Body of pancreas (tissue), 4 donors: Measurements from ENCODE around the gene RNF187. TPM values are rescaled to one million over a fixed set of nuclear protein-coding genes. Genes with fewer than 3 reads are reported as not detected.

Source experiments
- ATAC-seq: fragments of 150-250 bp; one replicate; pipeline ENCODE4 v1.9.1; 2016
- DNase-seq, 4 donors: peaks; one replicate each; pipeline ENCODE4 v3.0.0-alpha.2; 2019
- H3K27ac ChIP-seq, 4 donors: fragments of 200-600 bp; sonication (generic); 1 replicate in 3 of 4; 2 replicates in 1 of 4; pipeline versions ENCODE4 v1.5.1 to v1.6.1; 2016 to 2019; ENCODE audit warnings: mild to moderate bottlenecking in 1 of 4, mixed read lengths in 1 of 4, moderate library complexity in 1 of 4
- H3K27me3 ChIP-seq, 2 donors: fragments of 200-600 bp; sonication (generic); one replicate each; pipeline ENCODE4 v1.6.0; 2016; ENCODE audit warnings: mild to moderate bottlenecking in 1 of 2
- H3K36me3 ChIP-seq, 2 donors: fragments of 200-600 bp; sonication (generic); replicated peaks in 1 of 2; 2 replicates each; pipeline ENCODE4 v1.5.1; 2016; ENCODE audit warnings: low read depth in 2 of 2; ENCODE audit not compliant: insufficient read depth in 1 of 2
- H3K4me1 ChIP-seq: fragments of 200-600 bp; sonication (generic); one replicate; pipeline ENCODE4 v1.6.0; 2016
- H3K4me3 ChIP-seq, 2 donors: fragments of 200-600 bp; sonication (generic); 1 replicate in 1 of 2; 2 replicates in 1 of 2; pipeline ENCODE4 v1.5.1; 2016 to 2019
- H3K9me3 ChIP-seq, 3 donors: fragments of 200-600 bp; sonication (generic); 1 replicate in 2 of 3; 2 replicates in 1 of 3; pipeline ENCODE4 v1.5.1; 2016
- POLR2A ChIP-seq, 3 donors: fragments of 450-650 bp; IDR thresholded peaks; one replicate each; pipeline ENCODE4 v1.6.1; 2016; ENCODE audit warnings: antibody characterized with exemption in 3 of 3, mild to moderate bottlenecking in 2 of 3
- WGBS, 2 donors: methylation state at CpG; one replicate each; pipeline ENCODE4 v1.1.5; 2017; 5-methylcytosine and 5-hydroxymethylcytosine counted together
- intact Hi-C: fragments of 100-400 bp; cut with DNase I; formaldehyde crosslinking; loops from one replicate; pipeline ENCODE4 v1.15.1; 2023
- total RNA-seq, 2 donors: library from RNA; depleted of rRNA; stranded (reverse); fragments of >200 nt; gene quantifications; one replicate each; pipeline ENCODE4 v1.1.0, GENCODE V29; 2016
- TF ChIP-seq, protein P1 (sequence below), 7 experiments: fragments of 450-650 bp in 4 of 7; fragments of 200-600 bp in 3 of 7; sonication (generic) in 3 of 7; IDR thresholded peaks; one replicate each; pipeline ENCODE4 v1.5.1; 2016 to 2019; ENCODE audit warnings: antibody characterized with exemption in 7 of 7

Gene RNF187
- total RNA-seq, 2 donors from 2014 or later = 20.0 to 35.9 TPM

DNA sequence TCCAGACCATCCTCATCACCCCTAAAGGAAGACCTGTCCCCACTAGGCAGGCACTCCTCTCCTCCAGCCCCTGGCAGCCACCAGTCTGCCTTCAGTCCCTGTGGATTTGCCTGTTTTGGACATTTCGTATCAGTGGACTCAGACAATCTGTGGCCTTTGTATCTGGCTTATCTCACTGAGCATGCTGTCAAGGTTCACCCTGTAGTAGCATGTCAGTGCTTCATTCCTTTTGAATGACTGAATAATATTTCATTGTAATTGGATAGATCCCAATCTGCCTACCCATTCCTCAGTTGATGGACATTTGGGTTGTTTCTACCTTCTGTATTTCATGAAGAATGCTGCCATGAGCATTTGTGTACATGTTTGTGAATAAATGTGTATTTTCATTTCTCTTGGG, 32.9 kb upstream of the RNF187 start:
- H3K9me3 ChIP-seq = no peaks in the 10 kb centered on the region
- ATAC-seq (no peak), DNase-seq (no peak)
- no peak overlapping the region for H3K4me3 ChIP-seq
- intact Hi-C loops = no loop called here
- TF ChIP-seq, protein P1, sequence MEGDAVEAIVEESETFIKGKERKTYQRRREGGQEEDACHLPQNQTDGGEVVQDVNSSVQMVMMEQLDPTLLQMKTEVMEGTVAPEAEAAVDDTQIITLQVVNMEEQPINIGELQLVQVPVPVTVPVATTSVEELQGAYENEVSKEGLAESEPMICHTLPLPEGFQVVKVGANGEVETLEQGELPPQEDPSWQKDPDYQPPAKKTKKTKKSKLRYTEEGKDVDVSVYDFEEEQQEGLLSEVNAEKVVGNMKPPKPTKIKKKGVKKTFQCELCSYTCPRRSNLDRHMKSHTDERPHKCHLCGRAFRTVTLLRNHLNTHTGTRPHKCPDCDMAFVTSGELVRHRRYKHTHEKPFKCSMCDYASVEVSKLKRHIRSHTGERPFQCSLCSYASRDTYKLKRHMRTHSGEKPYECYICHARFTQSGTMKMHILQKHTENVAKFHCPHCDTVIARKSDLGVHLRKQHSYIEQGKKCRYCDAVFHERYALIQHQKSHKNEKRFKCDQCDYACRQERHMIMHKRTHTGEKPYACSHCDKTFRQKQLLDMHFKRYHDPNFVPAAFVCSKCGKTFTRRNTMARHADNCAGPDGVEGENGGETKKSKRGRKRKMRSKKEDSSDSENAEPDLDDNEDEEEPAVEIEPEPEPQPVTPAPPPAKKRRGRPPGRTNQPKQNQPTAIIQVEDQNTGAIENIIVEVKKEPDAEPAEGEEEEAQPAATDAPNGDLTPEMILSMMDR (IDR thresholded peaks at IDR 0.05) = no peak
- TF ChIP-seq POLR2A (IDR thresholded peaks at IDR 0.05) = no peak
- 85 to 89% methylated on average over 1 of the region's 1 CpG for WGBS, 2 donors
- no peaks in the 10 kb centered on the region for H3K27me3 ChIP-seq
- H3K36me3 ChIP-seq = no peaks in the 10 kb centered on the region
- H3K4me1 ChIP-seq = peaks cover 26% of the 10 kb centered on the region
- no peak overlapping the region for H3K27ac ChIP-seq

DNA sequence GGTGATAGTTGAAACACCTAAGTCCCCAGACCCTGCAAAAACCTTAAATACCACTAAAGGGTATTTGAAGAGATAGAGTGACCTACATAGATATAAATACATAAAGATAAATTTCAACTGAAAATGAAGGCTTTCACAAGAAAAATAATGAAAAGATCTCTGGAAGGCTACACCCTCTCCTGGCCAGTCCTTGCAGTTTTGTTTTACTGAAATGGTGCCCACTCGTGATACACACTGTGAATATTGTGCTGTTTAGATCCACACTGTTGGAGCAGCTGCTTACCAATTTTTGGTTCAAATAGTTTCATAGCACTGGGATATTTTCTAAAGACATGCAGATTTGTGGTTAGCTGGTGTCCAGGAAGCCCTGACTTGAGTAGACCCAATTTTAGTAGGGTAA, 31.5 kb upstream of the RNF187 start:
- no peak for DNase-seq
- Histone ChIP-seq H3K27me3 (peaks cover 0 to 7% of the 10 kb centered on the region in 2 donors), H3K36me3 (no peaks in the 10 kb centered on the region), H3K9me3 (no peaks in the 10 kb centered on the region), H3K4me3 (no peak overlapping the region), H3K27ac (no peak overlapping the region), H3K4me1 (peaks cover 30% of the 10 kb centered on the region)
- WGBS, 2 donors = 41 to 43% methylated on average over 1 of the region's 1 CpG
- no peak for ATAC-seq
- intact Hi-C loops = no loop called here
- TF ChIP-seq, protein P1 (IDR thresholded peaks at IDR 0.05) = no peak
- no peak for TF ChIP-seq POLR2A (IDR thresholded peaks at IDR 0.05)

DNA sequence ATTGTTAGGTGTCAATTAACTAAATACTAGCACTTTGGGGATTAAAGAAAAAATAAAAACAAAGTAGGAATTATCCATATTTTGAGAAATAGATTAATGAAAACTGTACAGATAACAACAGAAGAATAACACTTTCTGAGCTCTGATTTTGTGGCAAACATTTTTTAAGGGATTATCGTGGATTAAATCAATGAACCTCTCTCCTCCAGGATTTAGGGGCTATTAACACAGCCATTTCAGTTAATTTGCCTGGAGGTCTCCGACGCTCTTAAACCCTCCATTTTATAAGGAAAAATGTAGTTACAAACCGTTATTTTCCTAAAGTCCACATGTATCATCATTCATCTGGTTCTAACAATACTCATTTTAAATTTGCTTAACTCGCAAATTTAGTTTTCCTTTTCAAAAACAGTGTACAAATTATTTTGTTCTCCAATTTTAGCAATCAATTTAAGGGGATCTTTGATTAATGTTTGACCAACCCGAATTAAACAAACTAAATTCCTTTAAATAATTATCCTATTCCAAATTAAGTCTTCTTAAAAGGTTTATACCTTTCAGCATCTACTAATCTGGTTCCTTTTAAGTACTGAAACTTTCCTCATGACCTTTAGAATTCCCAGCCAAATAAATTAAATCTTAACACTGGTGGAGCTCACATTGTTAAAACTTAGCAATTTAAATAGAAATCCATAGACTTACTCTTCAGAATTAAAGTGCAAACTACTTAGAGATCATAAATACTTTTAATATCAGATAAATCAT, 30.7 kb upstream of the RNF187 start:
- 49 to 58% methylated on average over 6 of the region's 6 CpGs for WGBS, 2 donors
- H3K27ac ChIP-seq = peak overlapping the region in 1 of 4 donors; percentile 73
- H3K9me3 ChIP-seq = no peaks in the 10 kb centered on the region
- no peak for DNase-seq
- TF ChIP-seq POLR2A (IDR thresholded peaks at IDR 0.05) = no peak
- TF ChIP-seq, protein P1 (IDR thresholded peaks at IDR 0.05) = no peak
- peaks cover 30% of the 10 kb centered on the region for H3K4me1 ChIP-seq
- no peaks in the 10 kb centered on the region for H3K36me3 ChIP-seq
- peaks cover 0 to 7% of the 10 kb centered on the region in 2 donors for H3K27me3 ChIP-seq
- no peak for ATAC-seq
- H3K4me3 ChIP-seq = no peak overlapping the region
- intact Hi-C loops = no loop called here

DNA sequence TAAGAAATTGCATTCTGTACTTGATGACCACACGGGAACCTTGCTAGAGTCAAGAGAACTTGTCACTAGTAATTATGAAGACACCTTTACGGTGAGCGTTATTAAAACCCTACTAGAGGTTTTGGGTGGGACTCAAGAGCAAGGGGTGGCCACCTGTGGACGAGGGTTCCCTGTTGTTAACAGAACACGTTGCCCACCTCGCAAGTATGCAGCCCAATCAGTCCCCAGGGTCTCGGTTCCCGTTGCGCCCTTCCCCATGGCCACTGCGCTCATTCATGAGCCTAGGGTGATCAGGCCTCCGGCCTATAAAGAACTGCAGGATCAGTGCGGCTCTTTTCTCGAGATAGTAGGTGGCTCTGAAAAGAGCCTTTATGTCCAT, 30.2 kb upstream of the RNF187 start:
- Histone ChIP-seq H3K36me3 (no peaks in the 10 kb centered on the region), H3K4me1 (peaks cover 30% of the 10 kb centered on the region), H3K4me3 (peak overlapping the region in 1 of 2 donors; percentile 13), H3K9me3 (no peaks in the 10 kb centered on the region), H3K27ac (peak overlapping the region; percentile 41 to 80 (median 69)), H3K27me3 (peaks cover 0 to 7% of the 10 kb centered on the region in 2 donors)
- intact Hi-C loops = no loop called here
- ATAC-seq (no peak), DNase-seq (no peak)
- TF ChIP-seq POLR2A (IDR thresholded peaks at IDR 0.05) = no peak
- TF ChIP-seq, protein P1 (IDR thresholded peaks at IDR 0.05) = no peak
- 21 to 25% methylated on average over 13 of the region's 13 CpGs for WGBS, 2 donors
